ENCODE measurements around the gene NRN1L.

DNA sequence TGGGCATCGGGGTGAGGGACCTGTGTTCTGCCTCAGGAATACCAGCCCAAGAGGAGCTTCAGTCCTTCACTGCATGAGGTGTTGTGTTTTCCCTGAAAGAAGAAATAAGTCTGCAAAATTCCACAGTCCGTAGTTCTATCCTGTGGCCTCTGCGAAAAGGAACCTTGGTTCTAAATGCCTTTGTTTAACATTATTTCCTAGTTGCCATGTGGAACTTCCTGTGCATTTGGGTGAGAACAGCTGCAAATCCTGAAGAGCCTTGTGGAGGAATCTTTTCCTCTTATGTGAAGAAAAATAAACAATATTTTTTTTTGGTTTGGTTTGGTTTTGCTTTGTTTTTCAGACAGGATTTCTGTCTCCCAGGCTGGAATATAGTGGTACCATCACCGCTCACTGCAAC is 18.1 kb downstream of the NRN1L start:
- TF ChIP-seq CTCF (IDR thresholded peaks at IDR 0.05), result no peak
- TF ChIP-seq POLR2AphosphoS5 (IDR thresholded peaks at IDR 0.05), result no peak
